Cardiac fibroblast (primary cell): ENCODE measurements around the gene WDR26.
"Not testable (repeated sequence)": the region's sequence is repeated elsewhere in the genome, so short reads cannot be mapped to it uniquely, and the experiment has no call there.

Experiments used
- DNase-seq, 2 donors: peaks; one replicate each; pipeline versions ENCODE4 v3.0.0 to v3.0.0-alpha.2; 2010; ENCODE audit warnings: low read depth in 2 of 2
- H3K4me3 ChIP-seq, 2 donors: replicated peaks in 1 of 2; 1 replicate in 1 of 2; 2 replicates in 1 of 2; pipeline ENCODE4 v1.5.1; 2011; ENCODE audit warnings: low read depth in 2 of 2, low read length in 2 of 2, mild to moderate bottlenecking in 2 of 2, moderate library complexity in 1 of 2
- TF ChIP-seq, protein P1 (sequence below): IDR thresholded peaks from one replicate; pipeline ENCODE4 v1.5.1; 2011; ENCODE audit warnings: low read depth, mild to moderate bottlenecking, low read length, inconsistent platforms

WDR26 gene

DNA sequence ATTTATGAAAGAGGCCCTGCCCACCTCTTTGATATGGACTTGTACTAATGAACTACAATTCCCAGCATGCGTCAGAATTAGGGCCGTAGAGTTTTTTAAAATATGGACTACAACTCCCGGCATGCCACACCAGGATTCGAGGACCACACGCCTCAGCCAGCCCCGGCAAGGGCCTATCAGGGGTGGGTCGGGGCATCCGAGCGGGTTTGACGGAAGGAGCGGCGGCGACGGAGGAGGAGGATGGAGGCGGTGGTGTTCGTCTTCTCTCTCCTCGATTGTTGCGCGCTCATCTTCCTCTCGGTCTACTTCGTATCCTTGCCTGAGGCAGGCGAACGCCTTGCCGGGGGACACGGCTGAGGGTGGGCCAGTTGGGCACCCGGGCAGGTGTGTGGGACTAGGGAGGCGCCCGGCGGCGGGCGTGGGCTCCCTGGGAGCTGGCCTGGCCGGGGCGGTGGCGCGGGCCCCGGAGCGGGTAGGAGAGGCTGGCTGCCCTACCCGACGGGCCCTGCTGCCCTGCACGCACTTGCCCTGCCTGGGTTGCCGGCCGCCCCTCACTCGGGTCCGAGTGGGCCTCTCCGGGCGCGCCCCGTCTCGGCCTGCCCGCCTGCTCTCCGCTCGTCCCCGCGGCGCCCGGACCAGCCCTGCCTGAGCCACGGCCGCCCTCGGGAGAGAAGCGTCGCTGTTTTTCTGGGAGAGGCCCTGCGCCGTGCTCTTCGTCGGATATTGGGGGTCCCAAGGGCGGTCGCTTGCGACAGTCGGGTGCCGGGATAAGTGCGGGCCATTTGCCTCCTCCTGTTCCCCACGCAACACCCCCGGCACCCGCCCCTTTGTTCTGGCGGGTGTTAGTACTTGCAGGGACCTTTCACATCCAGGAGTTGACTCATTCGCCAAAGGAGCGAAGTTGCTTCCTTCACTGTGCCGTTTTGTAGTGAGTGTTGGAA lies 77.6 kb downstream of the WDR26 start, which contains the start of gene CNIH4:
Gene CNIH4, plus strand, starts transcription at position 195 of the 941 bp plus-strand sequence. Its CDS starts 46 bp downstream, at position 241.
- DNase-seq = peak; percentile 95 to 97
- H3K4me3 ChIP-seq = peak within 1 kb of the TSS; percentile 72 to 87
- TF ChIP-seq, protein P1, sequence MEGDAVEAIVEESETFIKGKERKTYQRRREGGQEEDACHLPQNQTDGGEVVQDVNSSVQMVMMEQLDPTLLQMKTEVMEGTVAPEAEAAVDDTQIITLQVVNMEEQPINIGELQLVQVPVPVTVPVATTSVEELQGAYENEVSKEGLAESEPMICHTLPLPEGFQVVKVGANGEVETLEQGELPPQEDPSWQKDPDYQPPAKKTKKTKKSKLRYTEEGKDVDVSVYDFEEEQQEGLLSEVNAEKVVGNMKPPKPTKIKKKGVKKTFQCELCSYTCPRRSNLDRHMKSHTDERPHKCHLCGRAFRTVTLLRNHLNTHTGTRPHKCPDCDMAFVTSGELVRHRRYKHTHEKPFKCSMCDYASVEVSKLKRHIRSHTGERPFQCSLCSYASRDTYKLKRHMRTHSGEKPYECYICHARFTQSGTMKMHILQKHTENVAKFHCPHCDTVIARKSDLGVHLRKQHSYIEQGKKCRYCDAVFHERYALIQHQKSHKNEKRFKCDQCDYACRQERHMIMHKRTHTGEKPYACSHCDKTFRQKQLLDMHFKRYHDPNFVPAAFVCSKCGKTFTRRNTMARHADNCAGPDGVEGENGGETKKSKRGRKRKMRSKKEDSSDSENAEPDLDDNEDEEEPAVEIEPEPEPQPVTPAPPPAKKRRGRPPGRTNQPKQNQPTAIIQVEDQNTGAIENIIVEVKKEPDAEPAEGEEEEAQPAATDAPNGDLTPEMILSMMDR = no peak

DNA sequence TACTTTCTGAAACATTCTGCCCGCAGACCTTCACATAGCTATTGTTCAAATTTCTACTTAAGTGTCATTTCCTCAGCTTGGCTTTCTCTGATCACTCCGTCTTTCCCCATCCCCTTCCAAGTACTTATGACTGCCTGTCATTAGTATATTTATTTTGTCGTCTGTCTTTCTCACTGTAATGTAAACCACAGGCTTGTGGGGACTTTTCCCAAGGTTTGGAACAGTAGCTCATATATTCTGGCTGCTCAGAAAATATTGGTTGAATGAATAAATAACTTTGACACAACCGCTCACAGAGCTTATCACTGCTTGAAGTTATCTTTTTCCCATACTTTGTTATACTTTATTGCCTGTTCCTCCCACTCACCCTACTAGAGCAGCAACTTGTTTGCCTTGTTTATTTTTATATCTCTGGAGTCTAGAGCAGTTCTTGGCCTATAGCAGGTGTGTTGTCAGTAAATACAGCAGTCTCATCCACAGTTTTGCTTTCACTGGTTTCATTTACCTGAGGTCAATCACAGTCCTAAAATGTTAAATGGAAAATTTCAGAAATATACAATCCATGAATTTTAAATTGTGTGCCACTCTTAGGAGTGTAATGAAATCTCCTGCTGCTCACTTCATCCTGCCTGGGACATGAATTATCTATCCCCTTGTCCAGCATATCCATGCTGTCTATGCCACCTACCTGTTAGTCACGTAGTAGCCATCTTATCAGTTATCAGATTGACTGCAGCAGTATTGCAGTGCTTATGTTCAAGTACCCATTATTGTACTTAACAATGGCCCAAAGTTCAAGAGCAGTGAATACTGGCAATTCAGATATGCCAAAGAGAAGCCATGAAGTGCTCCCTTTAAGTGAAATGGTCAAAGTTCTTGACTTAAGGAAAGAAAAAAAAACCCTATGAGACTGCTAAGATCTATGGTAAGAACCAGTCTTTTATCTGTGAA lies 80.3 kb downstream of the WDR26 start:
- H3K4me3 ChIP-seq = no peak overlapping the region
- no peak for DNase-seq
- TF ChIP-seq, protein P1 = no peak

DNA sequence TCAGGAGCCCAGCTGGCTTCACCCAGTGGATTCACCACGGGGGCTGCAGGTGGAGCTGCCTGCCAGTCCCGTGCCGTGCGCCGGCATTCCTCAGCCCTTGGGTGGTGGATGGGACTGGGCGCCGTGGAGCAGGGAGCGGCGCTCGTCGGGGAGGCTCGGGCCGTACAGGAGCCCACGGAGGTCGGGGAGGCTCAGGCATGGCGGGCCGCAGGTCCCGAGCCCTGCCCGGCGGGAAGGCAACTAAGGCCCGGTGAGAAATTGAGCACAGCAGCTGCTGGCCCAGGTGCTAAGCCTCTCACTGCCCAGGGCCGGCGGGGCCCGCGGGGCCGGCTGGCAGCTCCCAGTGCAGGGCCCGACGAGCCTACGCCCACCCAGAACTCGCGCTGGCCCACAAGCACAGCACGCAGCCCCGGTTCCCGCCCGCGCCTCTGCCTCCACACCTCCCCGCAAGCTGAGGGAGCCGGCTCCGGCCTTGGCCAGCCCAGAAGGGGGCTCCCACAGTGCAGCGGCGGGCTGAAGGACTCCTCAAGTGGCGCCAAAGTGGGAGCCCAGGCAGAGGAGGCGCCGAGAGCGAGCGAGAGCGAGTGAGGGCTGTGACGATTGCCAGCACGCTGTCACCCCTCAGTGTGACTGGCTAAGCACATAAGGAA lies 82.0 kb downstream of the WDR26 start:
- H3K4me3 ChIP-seq, DNase-seq: not testable (repeated sequence)

DNA sequence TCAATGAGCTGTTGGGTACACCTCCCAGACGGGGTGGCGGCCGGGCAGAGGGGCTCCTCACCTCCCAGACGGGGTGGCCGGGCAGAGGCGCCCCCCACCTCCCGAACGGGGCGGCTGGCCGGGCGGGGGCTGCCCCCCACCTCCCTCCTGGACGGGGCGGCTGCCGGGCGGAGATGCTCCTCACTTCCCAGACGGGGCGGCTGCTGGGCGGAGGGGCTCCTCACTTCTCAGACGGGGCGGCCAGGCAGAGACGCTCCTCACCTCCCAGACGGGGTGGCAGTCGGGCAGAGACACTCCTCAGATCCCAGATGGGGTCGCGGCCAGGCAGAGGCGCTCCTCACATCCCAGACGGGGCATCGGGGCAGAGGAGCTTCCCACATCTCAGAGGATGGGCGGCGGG lies 84.9 kb downstream of the WDR26 start:
- not testable (repeated sequence) for DNase-seq, H3K4me3 ChIP-seq

DNA sequence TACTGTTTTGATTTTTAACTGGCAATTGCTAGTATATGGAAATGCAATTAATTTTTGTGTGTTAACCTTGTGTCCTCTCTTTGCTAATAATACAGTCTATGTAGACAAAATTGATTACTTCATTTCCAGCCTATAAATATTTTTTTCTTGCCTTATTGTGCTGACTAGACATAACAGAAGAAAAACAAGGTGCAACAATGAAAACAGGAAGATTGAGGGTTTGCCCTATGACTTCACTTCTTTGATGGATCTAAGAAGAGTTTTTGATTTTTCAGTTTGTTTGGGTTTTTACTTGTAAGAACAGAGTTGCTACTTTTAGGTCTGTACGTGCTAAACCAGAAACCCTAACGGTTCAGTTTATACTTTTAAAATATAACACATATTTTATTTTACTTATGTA lies 86.5 kb downstream of the WDR26 start:
- TF ChIP-seq, protein P1 = no peak
- DNase-seq = no peak
- no peak overlapping the region for H3K4me3 ChIP-seq

DNA sequence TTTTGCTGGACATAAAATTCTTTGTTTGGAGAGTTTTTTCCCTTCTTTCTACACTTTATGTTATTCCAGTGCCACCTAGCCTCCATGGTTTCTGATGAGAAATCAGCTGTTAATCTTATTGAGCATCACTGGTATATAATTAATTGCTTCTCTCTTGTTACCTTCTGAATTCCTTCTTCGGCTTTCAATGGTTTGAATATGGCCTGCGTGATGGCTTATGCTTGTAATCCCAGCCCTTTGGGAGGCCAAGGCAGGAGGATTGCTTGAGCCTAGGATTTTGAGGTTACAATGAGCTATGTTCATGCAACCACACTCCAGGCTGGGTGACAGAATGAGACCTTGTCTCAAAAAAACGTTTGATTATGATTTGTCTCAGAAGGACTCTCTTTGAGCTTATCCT lies 90.9 kb downstream of the WDR26 start:
- DNase-seq = no peak
- TF ChIP-seq, protein P1 = no peak
- H3K4me3 ChIP-seq = no peak overlapping the region

DNA sequence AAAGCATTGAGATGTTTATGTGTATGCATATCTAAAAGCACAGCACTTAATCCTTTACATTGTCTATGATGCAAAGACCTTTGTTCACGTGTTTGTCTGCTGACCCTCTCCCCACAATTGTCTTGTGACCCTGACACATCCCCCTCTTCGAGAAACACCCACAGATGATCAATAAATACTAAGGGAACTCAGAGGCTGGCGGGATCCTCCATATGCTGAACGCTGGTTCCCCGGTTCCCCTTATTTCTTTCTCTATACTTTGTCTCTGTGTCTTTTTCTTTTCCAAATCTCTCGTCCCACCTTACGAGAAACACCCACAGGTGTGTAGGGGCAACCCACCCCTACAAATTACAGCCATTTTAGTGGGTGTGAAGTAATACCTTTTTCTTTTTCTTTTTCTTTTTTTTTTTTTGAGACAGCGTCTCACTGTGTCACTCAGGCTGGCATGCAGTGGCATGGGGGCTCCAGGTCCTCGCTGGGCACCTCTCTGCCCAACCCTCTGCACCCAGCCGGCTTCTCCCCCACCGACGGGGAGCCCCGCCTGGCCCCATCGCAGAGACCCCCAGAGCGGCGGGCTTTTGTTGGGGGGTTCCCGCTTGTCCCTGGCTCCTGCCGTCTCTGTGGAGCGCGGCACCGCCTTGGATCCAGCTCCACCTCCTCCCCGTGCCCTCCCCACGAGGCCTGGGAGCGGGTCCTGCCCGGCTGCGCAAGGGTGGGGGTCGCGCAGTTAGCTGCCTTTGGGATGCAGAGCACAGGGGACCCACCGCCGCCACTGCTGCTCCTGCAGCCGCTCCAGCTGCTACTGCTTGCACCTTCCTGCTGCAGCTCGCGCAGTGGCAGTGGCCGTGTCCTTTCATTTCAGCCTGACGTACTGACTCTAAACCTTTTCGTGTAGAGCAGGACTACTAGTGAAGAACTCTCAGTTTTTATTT lies 93.9 kb downstream of the WDR26 start:
- peak overlapping the region; percentile 58 to 62 for H3K4me3 ChIP-seq
- peak in 1 of 2 donors; percentile 10 for DNase-seq
